Right forelimb (tissue), 1 donor: ENCODE results near the gene EGFL7.
"Not testable (repeated sequence)": the region's sequence is repeated elsewhere in the genome, so short reads cannot be mapped to it uniquely, and the experiment has no call there.

Source experiments
- DNase-seq: peaks from one replicate; pipeline ENCODE4 v3.0.0-alpha.2; 2018

The EGFL7 gene

GRCh38 chr9:136703276-136703860, 40.7 kb downstream of the EGFL7 start:
- DNase-seq, result no peak

GRCh38 chr9:136704741-136705140, 42.0 kb downstream of the EGFL7 start:
- not testable (repeated sequence) for DNase-seq

- no peak for DNase-seq
These were observed 42.8 kb downstream of the EGFL7 start for GRCh38 chr9:136705564-136705963.

DNA sequence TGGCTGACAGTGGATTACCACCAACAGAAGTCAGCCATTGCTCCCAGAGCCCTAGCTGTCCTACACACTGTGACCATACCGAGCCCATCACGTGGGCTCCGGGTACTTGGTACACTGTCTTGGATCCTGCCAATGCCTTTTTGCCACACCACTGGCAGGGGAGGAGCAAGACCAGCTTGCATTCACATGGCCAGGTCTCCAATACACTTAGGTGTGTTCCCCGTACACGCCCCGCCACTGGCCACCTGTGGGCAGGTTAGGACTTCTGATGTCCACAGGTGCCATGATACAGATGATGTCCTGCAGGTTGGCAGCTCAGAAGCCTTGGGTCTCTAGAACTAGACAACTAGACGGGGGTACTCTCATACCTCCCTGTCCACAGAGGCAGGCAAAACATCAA, 44.3 kb downstream of the EGFL7 start:
- DNase-seq, result no peak

DNA sequence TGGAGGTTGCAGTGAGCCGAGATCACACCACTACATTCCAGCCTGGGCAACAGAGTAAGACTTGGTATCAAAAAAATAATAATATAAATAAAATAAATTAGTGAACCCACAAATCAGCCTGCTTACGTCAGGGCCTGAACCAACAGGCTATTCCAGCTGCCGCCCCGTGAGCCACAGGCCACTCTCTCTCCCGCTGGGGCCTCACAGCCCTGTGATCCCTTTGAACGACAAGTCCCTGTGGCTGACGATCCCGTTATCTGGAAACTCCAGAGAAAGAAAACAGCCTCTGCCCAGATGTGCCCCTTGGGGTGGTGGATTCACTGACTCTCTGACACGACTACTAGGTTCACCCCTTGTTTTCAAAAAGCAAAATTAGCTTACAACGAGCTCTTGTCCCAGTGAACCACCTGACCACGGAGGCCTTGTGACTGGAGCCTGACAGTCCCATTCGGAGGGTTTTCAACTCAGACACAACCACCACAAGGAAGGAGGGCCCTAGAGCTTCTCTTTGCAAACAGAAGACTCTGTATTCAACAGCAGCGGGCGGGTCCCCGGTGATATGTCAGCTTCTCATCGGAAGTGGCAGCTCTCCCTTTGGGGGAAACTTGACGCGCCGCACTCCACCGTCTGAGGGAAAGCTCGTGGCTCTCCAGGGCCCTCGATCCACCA, 45.3 kb downstream of the EGFL7 start:
- DNase-seq, result no peak

DNA sequence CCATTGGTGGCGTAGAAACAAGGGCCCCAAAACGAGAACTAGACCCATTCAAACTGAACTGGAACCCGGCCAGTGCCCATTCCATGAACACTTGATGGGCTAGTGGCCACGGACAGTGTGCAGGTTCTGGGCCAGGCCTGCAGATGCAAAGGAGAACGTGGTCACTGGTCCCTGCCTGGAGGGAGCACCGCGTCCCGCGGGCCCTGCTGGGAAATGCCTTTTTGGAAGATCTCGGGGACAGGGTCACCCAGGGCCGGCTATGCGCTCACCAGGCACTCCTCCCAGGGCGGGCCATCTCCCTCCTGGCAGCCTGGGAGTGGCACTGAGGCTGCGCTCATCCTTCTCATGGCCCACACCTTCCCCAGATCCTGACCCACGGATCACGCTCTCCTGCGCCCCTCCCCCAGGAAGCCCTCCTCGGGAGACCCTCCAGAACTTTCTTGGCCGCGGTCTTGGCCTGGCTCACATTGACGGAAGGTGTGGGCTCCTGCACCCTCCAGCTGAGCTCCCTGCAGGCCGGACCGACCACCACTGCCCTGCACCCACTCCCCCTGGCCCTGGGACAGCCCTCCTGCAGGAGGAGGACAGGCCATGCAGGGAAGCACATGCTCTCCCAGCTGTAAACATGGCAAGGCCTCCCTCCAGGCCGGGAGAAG, 46.9 kb downstream of the EGFL7 start:
- no peak for DNase-seq

GRCh38 chr9:136710543-136710942, 47.8 kb downstream of the EGFL7 start:
- DNase-seq, result no peak

DNA sequence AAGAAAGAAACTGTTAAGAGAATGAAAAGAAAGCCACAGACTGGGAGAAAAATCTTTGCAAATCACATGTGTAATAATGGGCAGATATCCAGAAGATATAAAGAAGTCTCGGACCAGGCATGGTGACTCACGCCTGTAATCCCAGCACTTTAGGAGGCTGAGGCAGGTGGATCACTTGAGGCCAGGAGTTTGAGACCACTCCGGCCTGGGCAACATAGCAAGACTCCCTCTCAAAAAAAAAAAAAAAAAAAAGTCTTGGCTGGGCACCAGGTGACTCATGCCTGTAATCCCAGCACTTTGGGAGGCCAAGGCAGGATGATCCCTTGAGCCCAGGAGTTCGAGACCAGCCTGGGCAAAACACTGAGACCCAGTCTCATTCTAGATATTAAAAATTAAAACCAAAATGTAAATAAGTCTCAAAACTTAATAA, 48.5 kb downstream of the EGFL7 start:
- DNase-seq, result not testable (repeated sequence)

DNA sequence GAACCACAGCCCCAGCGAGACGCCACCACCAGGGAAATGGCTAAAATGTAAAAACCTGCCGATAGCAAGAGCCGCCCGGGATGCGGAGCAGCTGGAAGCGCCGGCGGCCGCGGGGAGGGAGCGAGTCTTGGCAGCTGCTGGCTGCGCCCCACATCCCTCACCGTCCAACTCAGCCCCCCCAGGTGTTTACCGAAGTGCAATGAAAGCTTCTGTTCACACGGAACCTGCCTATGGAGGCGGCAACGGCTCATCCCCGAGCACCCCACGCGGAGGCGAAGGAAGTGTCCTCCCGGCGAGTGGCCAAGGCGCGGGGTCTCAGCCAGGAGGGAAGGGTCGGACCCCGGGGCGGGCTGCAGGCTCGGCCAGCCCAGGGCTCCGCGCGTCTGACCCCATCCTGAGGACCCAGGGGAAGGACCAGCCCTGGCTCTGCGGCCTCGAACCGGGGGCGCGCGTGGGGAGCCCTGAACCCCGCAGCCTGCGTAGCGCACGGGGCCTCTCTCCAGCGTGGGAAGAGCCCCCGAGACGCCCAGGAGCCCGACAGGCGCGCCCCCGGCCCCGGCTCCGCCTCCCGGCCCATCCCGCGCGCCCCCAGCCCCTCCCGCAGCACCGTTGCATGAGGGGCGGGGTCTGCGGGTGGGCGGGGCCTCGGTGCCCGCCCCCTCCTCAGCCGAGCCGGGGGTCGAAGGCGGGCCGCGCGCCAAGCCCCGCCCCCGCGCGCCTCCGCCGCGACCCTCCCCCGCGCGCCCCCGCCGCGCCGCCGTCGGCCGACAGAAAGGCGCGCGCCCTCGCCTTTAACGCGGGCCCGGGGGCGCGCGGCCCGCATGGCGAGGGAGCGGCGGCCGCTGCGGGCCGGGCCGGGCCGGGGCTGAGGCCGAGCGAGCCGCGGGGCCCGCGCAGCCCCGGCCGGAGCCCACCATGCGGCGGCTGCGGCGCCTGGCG, 49.3 kb downstream of the EGFL7 start, which contains the start of gene DIPK1B:
Gene DIPK1B (plus strand): TSS at position 822 of the 939 bp plus-strand sequence. CDS start 94 bp downstream, at position 916.
- DNase-seq, result no peak

DNA sequence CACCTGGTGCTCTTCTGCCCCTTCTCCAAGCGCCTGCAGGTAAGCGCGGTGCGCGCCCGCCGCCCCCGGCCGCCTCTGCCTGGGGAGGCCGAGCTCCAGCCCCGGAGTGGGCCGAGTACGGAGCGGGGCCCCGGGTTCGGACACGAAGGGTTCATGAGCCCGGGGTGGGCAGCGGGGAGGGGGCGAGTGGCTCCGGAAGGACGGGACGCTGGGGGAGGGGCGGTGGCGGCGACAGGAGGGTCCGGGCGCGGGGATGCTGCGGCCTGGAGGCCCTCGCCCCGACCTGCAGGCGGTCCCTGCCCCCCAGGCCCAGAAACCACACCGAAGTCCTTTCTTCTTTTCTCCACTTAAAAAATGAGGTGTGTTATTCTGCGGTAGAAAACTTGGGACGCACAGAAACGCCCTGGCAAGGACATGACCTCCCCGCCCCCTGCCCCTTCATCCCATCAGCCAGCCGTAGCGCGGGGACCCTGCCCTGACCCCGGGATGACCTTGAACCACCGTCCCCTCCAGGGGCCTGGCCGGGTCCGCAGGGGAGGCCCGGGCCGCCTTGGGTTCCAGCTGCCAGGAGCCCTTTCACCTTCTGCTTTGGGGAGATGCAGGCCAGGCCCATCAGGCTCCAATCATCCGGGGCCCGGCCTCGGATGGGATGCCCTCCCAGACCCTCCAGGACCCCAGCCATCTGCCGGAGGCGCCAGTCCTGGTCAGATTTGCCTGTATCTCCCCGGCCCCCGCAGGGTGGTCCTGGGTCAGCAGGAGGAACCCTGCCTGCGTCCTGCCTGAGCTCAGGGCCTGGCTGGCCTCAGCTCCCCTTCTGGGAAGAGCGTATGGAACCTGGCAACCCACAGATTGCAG, 50.2 kb downstream of the EGFL7 start:
- no peak for DNase-seq

GRCh38 chr9:136713550-136713949, 50.8 kb downstream of the EGFL7 start:
- no peak for DNase-seq

- DNase-seq, result no peak
These were observed 51.6 kb downstream of the EGFL7 start for GRCh38 chr9:136714096-136714892.

GRCh38 chr9:136714893-136715274, 52.2 kb downstream of the EGFL7 start:
- DNase-seq, result no peak

DNA sequence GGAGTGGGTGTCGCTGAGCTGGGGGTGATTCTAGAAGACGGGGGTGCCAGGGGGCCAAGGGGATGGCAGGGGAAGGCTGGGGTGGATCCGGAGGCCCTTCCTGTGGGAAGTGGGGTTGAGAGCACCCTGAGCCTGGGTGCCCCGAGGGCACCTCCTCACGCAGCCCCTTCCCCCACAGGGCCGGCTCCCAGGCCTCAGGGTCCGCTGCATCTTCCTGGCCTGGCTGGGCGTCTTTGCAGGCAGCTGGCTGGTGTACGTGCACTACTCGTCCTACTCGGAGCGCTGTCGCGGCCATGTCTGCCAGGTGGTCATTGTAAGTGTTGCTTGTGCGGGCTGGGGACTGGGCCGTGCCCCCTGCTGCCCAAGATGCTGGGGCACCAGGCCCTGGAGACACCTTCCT, 54.7 kb downstream of the EGFL7 start:
- no peak for DNase-seq

DNA sequence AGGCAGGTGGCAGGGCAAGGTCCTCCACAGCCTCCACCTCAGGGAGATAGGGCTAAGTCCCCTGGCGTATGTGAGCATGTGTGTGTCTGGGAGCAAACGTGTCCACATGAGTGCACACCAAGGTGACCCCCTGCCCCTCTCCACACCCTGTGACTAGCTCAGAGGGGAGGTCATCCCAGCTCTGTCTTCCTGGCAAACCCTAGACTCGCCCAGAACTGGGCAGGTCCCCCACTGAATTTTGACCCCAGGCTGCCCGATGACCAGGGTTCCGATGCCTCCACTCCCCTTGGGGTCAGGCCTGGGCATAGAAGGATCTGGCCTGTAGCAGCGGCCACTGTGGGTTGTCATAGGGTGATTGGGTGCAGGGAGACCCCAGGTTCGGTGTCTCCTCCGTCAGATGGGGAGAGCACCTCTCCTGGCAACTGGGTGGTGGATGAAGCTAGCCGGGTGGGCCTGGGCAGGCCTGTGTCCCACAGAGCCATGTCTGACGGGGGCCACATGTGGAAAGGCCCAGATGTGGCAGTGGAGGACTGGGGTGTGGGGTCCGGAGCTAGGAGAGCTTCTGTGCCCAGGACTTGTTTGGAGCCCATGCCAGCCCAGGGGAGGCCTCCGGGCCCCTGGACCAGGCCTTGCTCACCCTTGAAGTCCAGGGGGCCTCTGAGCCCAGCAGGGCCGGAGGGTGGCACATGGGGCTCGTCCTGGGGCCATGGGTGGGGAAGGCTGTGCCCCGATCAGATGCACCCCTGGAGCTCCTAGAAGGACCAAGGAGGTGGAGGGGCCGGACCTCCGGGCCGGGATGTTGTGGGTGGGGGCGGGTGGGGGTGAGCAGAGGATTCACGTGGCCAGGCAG, 55.9 kb downstream of the EGFL7 start:
- DNase-seq, result no peak

GRCh38 chr9:136719195-136719880, 56.6 kb downstream of the EGFL7 start:
- DNase-seq, result no peak

DNA sequence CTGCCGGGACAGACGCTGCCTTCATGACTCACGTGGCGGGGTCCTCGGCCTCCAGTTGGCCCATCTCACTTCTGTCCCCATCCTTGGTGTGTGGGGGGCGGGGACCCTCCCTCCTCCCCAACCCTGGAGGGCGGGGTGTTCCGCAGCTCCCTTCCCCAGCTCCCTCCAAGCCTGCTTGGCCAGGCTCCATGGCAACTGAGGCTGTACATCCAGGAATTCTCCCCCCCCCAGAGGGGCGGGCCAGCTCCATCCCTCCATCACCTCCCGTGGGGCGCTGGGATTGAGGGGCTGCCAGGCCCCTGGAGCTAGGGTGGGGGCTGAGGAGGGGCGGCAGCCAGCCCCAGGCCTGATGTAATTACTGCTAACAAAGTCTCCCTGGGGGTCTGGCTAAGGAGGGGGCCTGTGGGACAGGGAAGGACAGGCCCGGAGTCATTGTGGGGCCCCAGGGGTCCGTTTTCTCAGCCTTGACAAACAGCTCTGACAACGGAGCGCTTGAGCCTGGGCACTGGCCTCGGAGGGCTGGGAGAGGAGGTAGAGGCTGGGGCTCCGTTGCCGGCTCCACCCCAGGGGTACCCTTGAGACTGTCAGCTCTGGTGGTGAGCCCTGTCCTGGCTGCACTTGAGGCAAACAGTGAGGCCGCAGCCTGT, 57.7 kb downstream of the EGFL7 start:
- DNase-seq, result peak; percentile 78

DNA sequence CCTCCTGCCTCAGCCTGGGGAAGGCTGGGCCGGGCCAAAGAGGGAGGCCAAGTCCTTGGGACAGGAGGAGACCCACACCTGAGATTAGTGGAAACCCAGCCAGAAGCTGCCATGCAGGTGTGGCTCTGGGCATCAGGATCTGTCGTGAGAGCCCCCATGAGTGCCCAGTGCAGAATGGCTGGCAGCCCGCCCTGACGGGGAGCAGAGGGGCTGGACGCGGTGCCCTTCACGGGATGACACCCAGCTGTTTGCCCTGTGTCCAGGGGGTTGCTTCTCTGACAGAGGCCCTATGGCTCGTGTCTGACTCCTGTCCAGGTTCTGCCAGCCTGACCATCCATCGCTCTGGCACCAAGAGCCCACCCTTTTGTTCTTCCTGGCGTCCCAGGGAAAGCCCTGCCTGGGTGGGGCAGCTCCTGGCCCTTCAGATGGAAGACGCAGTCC, 58.2 kb downstream of the EGFL7 start:
- DNase-seq, result no peak
